ENCODE measurements around the gene HGFAC.

DNA sequence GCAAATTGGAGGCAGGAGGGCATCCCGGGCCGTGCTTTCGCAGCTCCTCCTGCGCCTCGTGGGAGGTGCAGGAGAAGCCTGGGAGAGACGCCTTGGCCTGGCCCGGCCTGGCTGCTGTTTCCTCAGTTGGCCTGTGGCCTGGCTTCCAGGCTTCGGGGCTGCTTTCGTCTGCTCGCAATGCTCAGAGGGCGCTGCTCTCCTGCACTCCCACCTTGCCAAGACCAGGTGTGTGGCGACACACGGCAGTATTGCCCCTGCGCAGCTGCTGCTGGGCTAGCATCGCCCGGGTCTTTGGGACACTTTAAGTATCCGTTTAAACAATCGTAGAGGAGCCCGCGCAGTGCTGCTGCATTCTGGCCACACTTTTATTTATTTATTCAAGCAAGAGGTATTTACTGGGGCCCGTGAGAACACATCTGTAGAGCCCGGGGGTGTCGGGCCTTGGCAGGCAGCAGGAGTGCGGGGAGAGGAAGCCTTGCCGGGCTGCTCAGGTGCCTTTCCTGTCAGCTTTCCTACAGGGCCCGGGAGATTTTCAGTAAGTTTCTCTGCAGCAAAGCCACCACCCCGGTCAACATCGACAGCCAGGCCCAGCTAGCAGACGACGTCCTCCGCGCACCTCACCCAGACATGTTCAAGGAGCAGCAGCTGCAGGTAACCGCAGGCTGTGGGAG, 26.2 kb upstream of the HGFAC start:
- TF ChIP-seq, protein P1, sequence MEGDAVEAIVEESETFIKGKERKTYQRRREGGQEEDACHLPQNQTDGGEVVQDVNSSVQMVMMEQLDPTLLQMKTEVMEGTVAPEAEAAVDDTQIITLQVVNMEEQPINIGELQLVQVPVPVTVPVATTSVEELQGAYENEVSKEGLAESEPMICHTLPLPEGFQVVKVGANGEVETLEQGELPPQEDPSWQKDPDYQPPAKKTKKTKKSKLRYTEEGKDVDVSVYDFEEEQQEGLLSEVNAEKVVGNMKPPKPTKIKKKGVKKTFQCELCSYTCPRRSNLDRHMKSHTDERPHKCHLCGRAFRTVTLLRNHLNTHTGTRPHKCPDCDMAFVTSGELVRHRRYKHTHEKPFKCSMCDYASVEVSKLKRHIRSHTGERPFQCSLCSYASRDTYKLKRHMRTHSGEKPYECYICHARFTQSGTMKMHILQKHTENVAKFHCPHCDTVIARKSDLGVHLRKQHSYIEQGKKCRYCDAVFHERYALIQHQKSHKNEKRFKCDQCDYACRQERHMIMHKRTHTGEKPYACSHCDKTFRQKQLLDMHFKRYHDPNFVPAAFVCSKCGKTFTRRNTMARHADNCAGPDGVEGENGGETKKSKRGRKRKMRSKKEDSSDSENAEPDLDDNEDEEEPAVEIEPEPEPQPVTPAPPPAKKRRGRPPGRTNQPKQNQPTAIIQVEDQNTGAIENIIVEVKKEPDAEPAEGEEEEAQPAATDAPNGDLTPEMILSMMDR (conservative IDR thresholded peaks at IDR 0.05 in 1 of 2, IDR thresholded peaks at IDR 0.05 in 1 of 2; ENCODE audit: extremely low read depth in 1 of 2, insufficient read depth in 1 of 2, low read depth in 1 of 2, low read length in 2 of 2), result no peak
- TF ChIP-seq EZH2 (IDR thresholded peaks at IDR 0.05; ENCODE audit: borderline replicate concordance, low read length), result no peak

Data from mammary epithelial cell (primary cell).